RWPE1 (cell line): ENCODE measurements around the gene RIMBP2.

Experiments
- CTCF ChIA-PET: fragments of 350-600 bp; sonication (Branson Sonifier 250); formaldehyde crosslinking; extraction: SDS; loops from one replicate; lab custom pipeline; 2021; lab: Yijun Ruan, JAX
- POLR2A ChIA-PET: fragments of 400-600 bp; formaldehyde crosslinking; extraction: SDS; loops from one replicate; lab custom pipeline; 2020; ENCODE audit warnings: antibody characterized with exemption; ENCODE audit not compliant: low non-redundant PET; lab: Yijun Ruan, JAX
- DNase-seq: peaks from one replicate; pipeline ENCODE4 v3.0.0; 2012; ENCODE audit warnings: low spot score
- H3K27ac ChIP-seq: fragments of 450-650 bp; 2 replicates; pipeline ENCODE4 v1.5.1; 2017
- CTCF ChIP-seq: fragments of 450-650 bp; conservative IDR thresholded peaks from 2 replicates; pipeline ENCODE4 v1.5.1; 2017; ENCODE audit warnings: low read depth, mild to moderate bottlenecking

RIMBP2 gene

DNA sequence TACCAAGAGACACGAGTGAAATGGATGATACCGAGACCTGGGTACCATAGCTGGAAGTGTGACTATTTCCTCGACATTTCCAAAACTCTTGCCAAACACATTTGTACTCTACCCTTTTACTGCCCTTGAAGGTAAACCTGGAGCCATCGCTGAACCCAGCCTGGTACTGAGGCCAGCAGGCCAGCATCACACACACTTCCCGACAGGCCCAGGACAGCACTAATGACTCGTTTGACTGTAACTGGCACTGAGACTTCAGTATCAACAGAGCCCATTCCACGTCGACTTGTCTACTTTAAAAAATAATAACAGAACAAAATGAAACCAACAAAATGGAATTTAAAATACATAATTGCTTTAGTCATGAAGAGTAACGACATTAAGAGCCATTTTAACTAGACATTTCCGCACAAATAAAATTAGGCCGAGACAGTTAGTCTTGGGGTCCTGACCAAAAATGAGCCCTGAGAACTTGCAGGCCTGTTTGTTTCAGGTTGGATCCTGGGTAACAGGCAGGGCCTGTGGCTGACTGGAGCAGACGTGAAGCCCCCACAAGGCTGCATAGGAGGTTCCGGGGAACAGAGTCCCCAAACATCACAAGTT is 94.3 kb downstream of the RIMBP2 start:
- ChIA-PET CTCF (no interaction called here), POLR2A (no interaction called here)
- no peak overlapping the region for H3K27ac ChIP-seq

DNA sequence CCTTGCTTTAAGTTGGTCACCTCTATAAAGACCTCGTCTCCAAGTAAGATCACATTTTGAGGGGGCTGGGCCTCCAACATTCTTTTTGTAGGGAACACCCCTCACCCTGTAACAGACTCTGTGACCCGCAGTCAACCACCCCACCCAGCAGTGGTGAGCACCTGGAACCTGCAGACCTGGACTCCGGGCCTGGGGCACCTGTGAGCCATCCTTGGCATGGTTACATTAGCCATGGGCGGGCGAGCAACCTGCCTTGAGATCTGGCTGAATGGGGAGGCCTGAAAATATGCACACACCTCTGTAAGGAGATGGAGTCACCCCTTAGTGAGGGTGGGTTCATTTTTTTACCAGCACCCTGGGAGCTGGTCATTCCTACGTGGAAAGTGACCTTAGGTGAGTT is 95.3 kb downstream of the RIMBP2 start:
- no peak overlapping the region for H3K27ac ChIP-seq
- TF ChIP-seq CTCF: no peak
- DNase-seq: no peak
- POLR2A ChIA-PET: no interaction called here
- CTCF ChIA-PET: no interaction called here

More for the DNA sequence above, 94.3 kb downstream of the RIMBP2 start:
- DNase-seq: no peak
- no peak for TF ChIP-seq CTCF

GRCh38 chr12:130620281-130620680 is 95.8 kb downstream of the RIMBP2 start:
- H3K27ac ChIP-seq: no peak overlapping the region
- DNase-seq: no peak
- ChIA-PET CTCF (no interaction called here), POLR2A (no interaction called here)
- no peak for TF ChIP-seq CTCF

- DNase-seq: no peak
- H3K27ac ChIP-seq: no peak overlapping the region
- ChIA-PET POLR2A (no interaction called here), CTCF (interaction anchor here (0.6 kb wide), 1 partner anchor 51 kb away, joined by 3 read pairs; no protein-coding TSS in a partner anchor)
- TF ChIP-seq CTCF: no peak
Measured at GRCh38 chr12:130619385-130620001, 96.6 kb downstream of the RIMBP2 start.

DNA sequence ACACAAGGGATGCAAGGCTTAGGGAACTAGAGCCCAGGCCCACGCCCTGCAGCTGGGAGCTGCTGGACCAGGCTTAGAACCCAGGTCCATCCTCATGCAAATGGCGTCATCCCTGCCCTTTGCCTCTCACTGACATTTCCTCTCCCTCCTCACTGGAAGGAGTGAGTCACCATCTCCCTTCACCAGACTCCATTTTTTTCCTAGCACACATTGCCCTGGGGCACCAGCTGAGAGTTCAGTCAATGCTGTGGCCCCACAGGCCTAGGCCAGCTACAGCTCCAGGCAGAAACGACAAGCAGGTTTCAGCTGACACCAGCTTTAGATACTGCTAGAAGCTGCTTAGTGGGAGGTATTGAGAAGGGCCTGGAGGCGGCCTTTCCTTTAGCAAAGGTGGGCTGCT is 98.9 kb downstream of the RIMBP2 start:
- CTCF ChIA-PET: interaction anchor here (0.6 to 0.7 kb wide), 2 partner anchors 90 to 575 kb away, joined by 3 read pairs; no protein-coding TSS in a partner anchor
- no peak for TF ChIP-seq CTCF

DNA sequence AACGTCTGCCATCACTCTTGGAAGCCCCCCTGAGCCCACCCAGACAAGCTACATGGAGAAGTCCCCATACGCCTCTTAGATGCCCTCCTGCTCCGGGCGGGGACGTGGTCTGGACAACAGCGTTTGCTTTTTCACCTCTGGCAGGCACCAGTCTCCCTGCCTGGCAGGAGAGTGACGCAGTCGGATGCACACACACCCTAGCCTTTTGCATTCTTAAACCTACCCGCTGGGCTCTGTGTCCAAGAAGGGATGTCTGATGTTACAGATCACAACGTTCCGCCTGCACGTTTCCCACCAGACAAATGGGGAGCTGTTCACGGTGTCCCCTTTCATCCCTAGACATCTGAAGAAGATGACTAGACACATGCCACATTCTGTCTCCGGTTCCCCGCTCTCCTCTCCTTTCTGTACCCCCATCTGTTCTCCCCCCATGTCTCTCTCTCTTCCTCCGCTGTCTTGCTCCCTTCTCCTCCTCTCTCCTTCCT is 100.2 kb downstream of the RIMBP2 start:
- no peak for TF ChIP-seq CTCF
- H3K27ac ChIP-seq: no peak overlapping the region
- DNase-seq: no peak
- ChIA-PET POLR2A (no interaction called here), CTCF (no interaction called here)

More for the DNA sequence above, 98.9 kb downstream of the RIMBP2 start:
- DNase-seq: peak; percentile 22
- POLR2A ChIA-PET: no interaction called here
- H3K27ac ChIP-seq: no peak overlapping the region
